Stimulated activated memory B cell treated with anti-CD40 and anti-IgM and Interleukin-4, amounts not matched to agents 10 μg/mL and 1 μg/mL and 100 μg/mL, for 72 hours (primary cell): ENCODE measurements around the gene EDN1.

ENCODE experiments used
- ATAC-seq: fragments of 150-1000 bp; cut with Tn5 transposase; 2 replicates; pipeline ENCODE4 v1.10.0; 2021
- H3K27ac Mint-ChIP-seq: one replicate; pipeline ENCODE4 v1.8.0; 2022; ENCODE audit warnings: mild to moderate bottlenecking, mixed read lengths
- H3K27me3 Mint-ChIP-seq: one replicate; pipeline ENCODE4 v1.8.0; 2022; ENCODE audit warnings: mixed read lengths
- H3K36me3 Mint-ChIP-seq: one replicate; pipeline ENCODE4 v1.8.0; 2022; ENCODE audit warnings: mixed read lengths
- H3K4me1 Mint-ChIP-seq: one replicate; pipeline ENCODE4 v1.8.0; 2022; ENCODE audit warnings: mixed read lengths
- H3K4me3 Mint-ChIP-seq: one replicate; pipeline ENCODE4 v1.8.0; 2022; ENCODE audit warnings: mild to moderate bottlenecking, moderate library complexity, mixed read lengths
- H3K9me3 Mint-ChIP-seq: one replicate; pipeline ENCODE4 v1.8.0; 2022; ENCODE audit warnings: mixed read lengths

The EDN1 gene

GRCh38 chr6:12336121-12336971 is 46.2 kb downstream of the EDN1 start:
- H3K27me3 Mint-ChIP-seq = no peaks in the 10 kb centered on the region
- no peak for ATAC-seq

GRCh38 chr6:12339022-12339421 is 48.9 kb downstream of the EDN1 start:
- Mint-ChIP-seq H3K4me1 (peaks cover 25% of the 10 kb centered on the region), H3K27me3 (peaks cover 6% of the 10 kb centered on the region), H3K36me3 (no peaks in the 10 kb centered on the region), H3K4me3 (no peak overlapping the region), H3K9me3 (no peaks in the 10 kb centered on the region), H3K27ac (no peak overlapping the region)
- ATAC-seq = no peak

More at GRCh38 chr6:12336121-12336971, 46.2 kb downstream of the EDN1 start:
- Mint-ChIP-seq H3K36me3 (no peaks in the 10 kb centered on the region), H3K4me1 (peaks cover 19% of the 10 kb centered on the region), H3K4me3 (no peak overlapping the region), H3K9me3 (no peaks in the 10 kb centered on the region), H3K27ac (no peak overlapping the region)

- Mint-ChIP-seq H3K4me3 (no peak overlapping the region), H3K27ac (no peak overlapping the region), H3K36me3 (no peaks in the 10 kb centered on the region), H3K27me3 (peaks cover 9% of the 10 kb centered on the region), H3K4me1 (peaks cover 17% of the 10 kb centered on the region), H3K9me3 (no peaks in the 10 kb centered on the region)
- ATAC-seq = no peak
These were observed 49.8 kb downstream of the EDN1 start for GRCh38 chr6:12339808-12340487.

- H3K27me3 Mint-ChIP-seq = peaks cover 9% of the 10 kb centered on the region
- no peaks in the 10 kb centered on the region for H3K36me3 Mint-ChIP-seq
- no peak for ATAC-seq
- H3K27ac Mint-ChIP-seq = no peak overlapping the region
- peaks cover 17% of the 10 kb centered on the region for H3K4me1 Mint-ChIP-seq
- H3K9me3 Mint-ChIP-seq = no peaks in the 10 kb centered on the region
- H3K4me3 Mint-ChIP-seq = no peak overlapping the region
These were observed 50.3 kb downstream of the EDN1 start for GRCh38 chr6:12340488-12340818.

- Mint-ChIP-seq H3K36me3 (no peaks in the 10 kb centered on the region), H3K27me3 (peaks cover 10% of the 10 kb centered on the region), H3K27ac (no peak overlapping the region), H3K4me1 (peaks cover 7% of the 10 kb centered on the region), H3K9me3 (no peaks in the 10 kb centered on the region), H3K4me3 (no peak overlapping the region)
- no peak for ATAC-seq
These were observed 52.5 kb downstream of the EDN1 start for GRCh38 chr6:12342664-12343063.

GRCh38 chr6:12343122-12343439 is 52.9 kb downstream of the EDN1 start:
- Mint-ChIP-seq H3K27me3 (peaks cover 14% of the 10 kb centered on the region), H3K4me3 (no peak overlapping the region), H3K4me1 (peaks cover 7% of the 10 kb centered on the region), H3K36me3 (no peaks in the 10 kb centered on the region), H3K9me3 (peaks cover 2% of the 10 kb centered on the region), H3K27ac (no peak overlapping the region)
- ATAC-seq = no peak

- Mint-ChIP-seq H3K4me1 (peaks cover 7% of the 10 kb centered on the region), H3K27ac (no peak overlapping the region), H3K9me3 (peaks cover 3% of the 10 kb centered on the region), H3K27me3 (peaks cover 19% of the 10 kb centered on the region), H3K36me3 (no peaks in the 10 kb centered on the region), H3K4me3 (no peak overlapping the region)
- ATAC-seq = no peak
These were observed 53.4 kb downstream of the EDN1 start for GRCh38 chr6:12343440-12344162.

GRCh38 chr6:12344296-12344695 is 54.1 kb downstream of the EDN1 start:
- peaks cover 23% of the 10 kb centered on the region for H3K27me3 Mint-ChIP-seq
- ATAC-seq = no peak
- H3K4me3 Mint-ChIP-seq = no peak overlapping the region
- H3K36me3 Mint-ChIP-seq = no peaks in the 10 kb centered on the region
- H3K9me3 Mint-ChIP-seq = peaks cover 3% of the 10 kb centered on the region
- no peak overlapping the region for H3K27ac Mint-ChIP-seq
- H3K4me1 Mint-ChIP-seq = peaks cover 7% of the 10 kb centered on the region

- H3K27me3 Mint-ChIP-seq = peaks cover 23% of the 10 kb centered on the region
- no peaks in the 10 kb centered on the region for H3K36me3 Mint-ChIP-seq
- H3K9me3 Mint-ChIP-seq = peaks cover 3% of the 10 kb centered on the region
- no peak for ATAC-seq
- no peak overlapping the region for H3K27ac Mint-ChIP-seq
- peaks cover 7% of the 10 kb centered on the region for H3K4me1 Mint-ChIP-seq
- H3K4me3 Mint-ChIP-seq = no peak overlapping the region
These were observed 55.0 kb downstream of the EDN1 start for GRCh38 chr6:12344961-12345693.

- Mint-ChIP-seq H3K4me3 (no peak overlapping the region), H3K9me3 (peaks cover 3% of the 10 kb centered on the region), H3K27me3 (peaks cover 23% of the 10 kb centered on the region), H3K27ac (no peak overlapping the region), H3K4me1 (peaks cover 7% of the 10 kb centered on the region), H3K36me3 (no peaks in the 10 kb centered on the region)
- ATAC-seq = no peak
These were observed 55.5 kb downstream of the EDN1 start for GRCh38 chr6:12345694-12346058.
